ENCODE results near the gene SLC38A9.

SLC38A9 gene

GRCh38 chr5:55650386-55650785 lies 61.7 kb downstream of the SLC38A9 start:
- DNase-seq (ENCODE audit: low read depth, low spot score), result no peak

- no peak for DNase-seq (ENCODE audit: low read depth, low spot score)
Measured at GRCh38 chr5:55649963-55650362, 62.2 kb downstream of the SLC38A9 start.

- DNase-seq (ENCODE audit: low read depth, low spot score), result no peak
Measured at GRCh38 chr5:55645304-55645703, 66.8 kb downstream of the SLC38A9 start.

GRCh38 chr5:55638455-55638854 lies 73.7 kb downstream of the SLC38A9 start:
- DNase-seq (ENCODE audit: low read depth, low spot score), result no peak

- no peak for DNase-seq (ENCODE audit: low read depth, low spot score)
Measured at GRCh38 chr5:55638051-55638450, 74.1 kb downstream of the SLC38A9 start.

GRCh38 chr5:55636683-55637082 lies 75.4 kb downstream of the SLC38A9 start:
- DNase-seq (ENCODE audit: low read depth, low spot score), result no peak

GRCh38 chr5:55636177-55636576 lies 75.9 kb downstream of the SLC38A9 start:
- no peak for DNase-seq (ENCODE audit: low read depth, low spot score)

- DNase-seq (ENCODE audit: low read depth, low spot score), result no peak
Measured at GRCh38 chr5:55634866-55635265, 77.3 kb downstream of the SLC38A9 start.

GRCh38 chr5:55634209-55634805 lies 77.8 kb downstream of the SLC38A9 start:
- no peak for DNase-seq (ENCODE audit: low read depth, low spot score)

GRCh38 chr5:55633574-55634208 lies 78.4 kb downstream of the SLC38A9 start:
- no peak for DNase-seq (ENCODE audit: low read depth, low spot score)

GRCh38 chr5:55629815-55630214 lies 82.3 kb downstream of the SLC38A9 start:
- DNase-seq (ENCODE audit: low read depth, low spot score), result no peak

- DNase-seq (ENCODE audit: low read depth, low spot score), result no peak
Measured at GRCh38 chr5:55626790-55627189, 85.3 kb downstream of the SLC38A9 start.

GRCh38 chr5:55625913-55626312 lies 86.2 kb downstream of the SLC38A9 start:
- no peak for DNase-seq (ENCODE audit: low read depth, low spot score)

GRCh38 chr5:55625589-55625909 lies 86.6 kb downstream of the SLC38A9 start:
- DNase-seq (ENCODE audit: low read depth, low spot score), result no peak

- DNase-seq (ENCODE audit: low read depth, low spot score), result no peak
Measured at GRCh38 chr5:55624841-55625588, 87.1 kb downstream of the SLC38A9 start.

- DNase-seq (ENCODE audit: low read depth, low spot score), result no peak
Measured at GRCh38 chr5:55623789-55624188, 88.3 kb downstream of the SLC38A9 start.

GRCh38 chr5:55622460-55622859 lies 89.7 kb downstream of the SLC38A9 start:
- DNase-seq (ENCODE audit: low read depth, low spot score), result no peak

- DNase-seq (ENCODE audit: low read depth, low spot score), result no peak
Measured at GRCh38 chr5:55621229-55621628, 90.9 kb downstream of the SLC38A9 start.

GRCh38 chr5:55620766-55621160 lies 91.4 kb downstream of the SLC38A9 start:
- no peak for DNase-seq (ENCODE audit: low read depth, low spot score)

GRCh38 chr5:55620009-55620765 lies 91.9 kb downstream of the SLC38A9 start:
- DNase-seq (ENCODE audit: low read depth, low spot score), result no peak

GRCh38 chr5:55618318-55618717 lies 93.8 kb downstream of the SLC38A9 start:
- no peak for DNase-seq (ENCODE audit: low read depth, low spot score)

- DNase-seq (ENCODE audit: low read depth, low spot score), result no peak
Measured at GRCh38 chr5:55613112-55613868, 98.8 kb downstream of the SLC38A9 start.

Measured in activated CD4-positive, CD25-positive, alpha-beta regulatory T cell treated with anti-CD3 and anti-CD28 coated beads, Interleukin-2, amount 50 U/mL, for 16 hours (primary cell).